ENCODE data around the gene MDFI.

MDFI gene

GRCh38 chr6:41692080-41692675, 53.9 kb downstream of the MDFI start:
- DNase-seq (ENCODE audit: low read depth), result no peak
- TF ChIP-seq CTCF (IDR thresholded peaks at IDR 0.05; ENCODE audit: control insufficient read depth, insufficient read depth, low read depth, low read length, missing control alignments), result no peak

GRCh38 chr6:41692730-41693129, 54.5 kb downstream of the MDFI start:
- no peak overlapping the region for H3K4me3 ChIP-seq (ENCODE audit: control insufficient read depth, low read depth, low read length)
- no peak for TF ChIP-seq CTCF (IDR thresholded peaks at IDR 0.05; ENCODE audit: control insufficient read depth, insufficient read depth, low read depth, low read length, missing control alignments)
- DNase-seq (ENCODE audit: low read depth), result no peak

More at GRCh38 chr6:41692080-41692675, 53.9 kb downstream of the MDFI start:
- no peak overlapping the region for H3K4me3 ChIP-seq (ENCODE audit: control insufficient read depth, low read depth, low read length)

- TF ChIP-seq CTCF (IDR thresholded peaks at IDR 0.05; ENCODE audit: control insufficient read depth, insufficient read depth, low read depth, low read length, missing control alignments), result no peak
- no peak overlapping the region for H3K4me3 ChIP-seq (ENCODE audit: control insufficient read depth, low read depth, low read length)
- DNase-seq (ENCODE audit: low read depth), result no peak
These were observed 55.3 kb downstream of the MDFI start for GRCh38 chr6:41693281-41694240.

- no peak for TF ChIP-seq CTCF (IDR thresholded peaks at IDR 0.05; ENCODE audit: control insufficient read depth, insufficient read depth, low read depth, low read length, missing control alignments)
- H3K4me3 ChIP-seq (ENCODE audit: control insufficient read depth, low read depth, low read length), result no peak overlapping the region
- DNase-seq (ENCODE audit: low read depth), result no peak
These were observed 56.7 kb downstream of the MDFI start for GRCh38 chr6:41694815-41695526.

GRCh38 chr6:41695825-41696224, 57.6 kb downstream of the MDFI start:
- TF ChIP-seq CTCF (IDR thresholded peaks at IDR 0.05; ENCODE audit: control insufficient read depth, insufficient read depth, low read depth, low read length, missing control alignments), result no peak
- H3K4me3 ChIP-seq (ENCODE audit: control insufficient read depth, low read depth, low read length), result no peak overlapping the region
- DNase-seq (ENCODE audit: low read depth), result no peak

GRCh38 chr6:41696788-41697187, 58.5 kb downstream of the MDFI start:
- no peak for DNase-seq (ENCODE audit: low read depth)
- H3K4me3 ChIP-seq (ENCODE audit: control insufficient read depth, low read depth, low read length), result no peak overlapping the region
- TF ChIP-seq CTCF (IDR thresholded peaks at IDR 0.05; ENCODE audit: control insufficient read depth, insufficient read depth, low read depth, low read length, missing control alignments), result no peak

Data from AG09309 (cell line).